Large intestine (tissue), 3 donors: ENCODE results near the gene UFSP2. TPM values are rescaled to one million over a fixed set of nuclear protein-coding genes. Genes with fewer than 3 reads are reported as not detected.
"Not testable (repeated sequence)": the region's sequence is repeated elsewhere in the genome, so short reads cannot be mapped to it uniquely, and the experiment has no call there.

Experiments used
- DNase-seq, 2 donors: peaks; one replicate each; pipeline versions ENCODE4 v3.0.0 to v3.0.0-alpha.2; 2013
- H3K27ac ChIP-seq: one replicate; pipeline ENCODE4 v1.5.1; 2013; ENCODE audit warnings: low read length
- H3K27me3 ChIP-seq: 2 replicates; pipeline ENCODE4 v1.6.1; 2013; ENCODE audit warnings: low read length; ENCODE audit not compliant: control insufficient read depth, insufficient read depth
- H3K36me3 ChIP-seq: 2 replicates; pipeline ENCODE4 v1.6.1; 2013; ENCODE audit warnings: low read length; ENCODE audit not compliant: control insufficient read depth, insufficient read depth
- H3K4me1 ChIP-seq: one replicate; pipeline ENCODE4 v1.6.1; 2013; ENCODE audit warnings: low read length; ENCODE audit not compliant: control insufficient read depth, insufficient read depth
- H3K4me3 ChIP-seq: one replicate; pipeline ENCODE4 v1.5.1; 2013; ENCODE audit warnings: low read length
- H3K9me3 ChIP-seq: one replicate; pipeline ENCODE4 v1.6.1; 2013; ENCODE audit warnings: mild to moderate bottlenecking, low read depth, low read length, moderate library complexity; ENCODE audit not compliant: control insufficient read depth
- WGBS: methylation state at CpG from one replicate; pipeline ENCODE4 v1.1.5; 2013; ENCODE audit warnings: low lambda C conversion rate; ENCODE audit not compliant: insufficient coverage; 5-methylcytosine and 5-hydroxymethylcytosine counted together
- polyA plus RNA-seq: library from polyadenylated mRNA; unstranded; fragments of 120-200 nt; gene quantifications from one replicate; pipeline ENCODE4 v1.2.1, GENCODE V29; 2013

UFSP2 gene
- polyA plus RNA-seq, 1 donor, result 30.0 TPM

DNA sequence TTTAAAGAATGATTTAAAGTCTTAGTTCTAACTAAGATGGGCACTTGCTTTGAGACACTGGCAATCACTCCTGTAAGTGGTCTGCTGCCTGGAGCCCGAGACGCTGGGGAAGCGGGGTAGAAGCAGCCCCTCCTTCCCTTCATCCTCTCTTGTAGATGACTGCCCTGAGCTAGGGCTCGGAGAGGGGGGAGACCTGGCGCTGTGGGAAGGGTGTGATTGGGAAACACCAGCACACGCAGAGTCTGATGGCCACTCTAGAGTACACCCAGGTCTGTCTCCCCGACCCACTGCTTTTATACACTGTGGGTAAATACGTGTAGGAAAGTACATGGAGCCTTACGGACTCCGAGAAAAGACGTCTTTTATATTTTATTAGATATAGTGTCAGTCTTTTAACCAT, 54.1 kb downstream of the UFSP2 start:
- no peak for DNase-seq
- Histone ChIP-seq H3K27ac (no peak overlapping the region), H3K9me3 (no peaks in the 10 kb centered on the region), H3K27me3 (no peaks in the 10 kb centered on the region), H3K36me3 (peaks cover 13% of the 10 kb centered on the region), H3K4me1 (no peaks in the 10 kb centered on the region), H3K4me3 (no peak overlapping the region)
- 80% methylated on average over 1 of the region's 11 CpGs for WGBS

GRCh38 chr4:185370268-185370949, 55.4 kb downstream of the UFSP2 start:
- Histone ChIP-seq H3K4me3 (no peak overlapping the region), H3K27me3 (no peaks in the 10 kb centered on the region), H3K27ac (no peak overlapping the region), H3K9me3 (no peaks in the 10 kb centered on the region), H3K36me3 (peaks cover 13% of the 10 kb centered on the region), H3K4me1 (no peaks in the 10 kb centered on the region)
- WGBS, result 100% methylated on average over 1 of the region's 11 CpGs
- DNase-seq, result no peak

DNA sequence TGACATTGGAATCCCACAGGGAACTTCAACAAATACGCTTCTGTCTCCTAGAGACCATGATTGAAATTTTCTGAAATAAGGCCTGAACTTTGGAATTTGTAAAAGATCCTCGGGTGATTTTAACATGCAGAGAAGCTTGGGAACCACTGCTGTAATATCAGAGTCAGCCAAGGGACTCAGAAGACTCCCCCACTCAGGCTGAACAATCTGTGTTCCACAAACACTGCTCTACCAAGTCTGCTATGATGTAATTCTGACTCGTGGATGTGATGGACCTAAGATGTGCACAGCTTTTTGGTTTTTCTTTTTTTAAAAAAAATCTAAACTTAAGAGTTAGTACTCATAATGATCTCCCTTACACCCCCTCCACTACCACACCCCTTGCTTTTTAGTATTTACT, 56.0 kb downstream of the UFSP2 start:
- no peak for DNase-seq
- Histone ChIP-seq H3K4me3 (no peak overlapping the region), H3K27me3 (no peaks in the 10 kb centered on the region), H3K9me3 (no peaks in the 10 kb centered on the region), H3K27ac (no peak overlapping the region), H3K4me1 (no peaks in the 10 kb centered on the region), H3K36me3 (peaks cover 13% of the 10 kb centered on the region)
- no CpG with 5 or more reads among the region's 3 CpGs for WGBS

DNA sequence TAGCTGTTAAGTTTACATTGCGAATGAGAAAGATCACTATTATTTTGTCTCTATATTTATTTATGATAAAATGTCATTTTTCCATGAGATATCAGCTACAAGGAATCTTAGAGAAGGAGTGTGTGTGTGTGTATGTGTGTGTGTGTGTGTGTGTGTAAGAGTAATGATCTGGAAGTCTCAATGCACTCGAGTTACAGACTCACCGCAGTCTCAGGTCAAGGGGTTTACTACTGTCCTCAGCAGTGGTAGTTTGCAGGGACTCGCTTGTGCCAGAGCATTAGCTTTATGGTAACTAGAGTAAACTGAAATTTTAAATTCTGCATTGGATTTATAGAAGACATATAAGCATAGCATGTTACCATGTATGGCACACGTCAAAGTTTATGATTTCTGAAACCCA, 60.9 kb downstream of the UFSP2 start:
- Histone ChIP-seq H3K36me3 (peaks cover 7% of the 10 kb centered on the region), H3K4me1 (no peaks in the 10 kb centered on the region), H3K4me3 (no peak overlapping the region), H3K27me3 (no peaks in the 10 kb centered on the region), H3K27ac (no peak overlapping the region), H3K9me3 (no peaks in the 10 kb centered on the region)
- WGBS, result no CpG with 5 or more reads among the region's 5 CpGs
- no peak for DNase-seq

DNA sequence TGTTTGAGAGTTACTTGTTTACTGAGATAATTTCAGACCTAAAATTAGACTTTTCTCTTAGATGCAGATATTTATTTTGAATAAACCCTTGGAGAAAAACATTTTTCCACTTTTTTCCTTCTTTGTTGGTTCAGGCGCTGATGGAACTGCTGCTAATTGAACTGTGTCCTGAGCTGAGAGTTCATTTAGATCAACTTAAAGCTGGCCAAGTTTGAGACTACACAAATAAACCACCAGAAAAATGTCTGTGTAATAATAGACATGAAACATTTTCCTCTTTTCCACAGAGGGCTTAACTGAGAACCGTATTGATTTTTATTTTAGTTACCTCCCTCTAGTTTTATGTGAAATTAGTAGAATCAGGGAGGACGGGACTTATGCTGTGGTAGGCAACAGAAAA, 62.5 kb downstream of the UFSP2 start:
- Histone ChIP-seq H3K27me3 (no peaks in the 10 kb centered on the region), H3K36me3 (peaks cover 9% of the 10 kb centered on the region), H3K4me1 (no peaks in the 10 kb centered on the region), H3K4me3 (no peak overlapping the region), H3K27ac (no peak overlapping the region), H3K9me3 (no peaks in the 10 kb centered on the region)
- WGBS, result no CpG with 5 or more reads among the region's 3 CpGs
- no peak for DNase-seq

GRCh38 chr4:185362570-185362969, 63.2 kb downstream of the UFSP2 start:
- WGBS, result no CpG with 5 or more reads among the region's 6 CpGs
- H3K4me1 ChIP-seq, DNase-seq, H3K4me3 ChIP-seq, H3K9me3 ChIP-seq, H3K27ac ChIP-seq, H3K27me3 ChIP-seq, H3K36me3 ChIP-seq: not testable (repeated sequence)

DNA sequence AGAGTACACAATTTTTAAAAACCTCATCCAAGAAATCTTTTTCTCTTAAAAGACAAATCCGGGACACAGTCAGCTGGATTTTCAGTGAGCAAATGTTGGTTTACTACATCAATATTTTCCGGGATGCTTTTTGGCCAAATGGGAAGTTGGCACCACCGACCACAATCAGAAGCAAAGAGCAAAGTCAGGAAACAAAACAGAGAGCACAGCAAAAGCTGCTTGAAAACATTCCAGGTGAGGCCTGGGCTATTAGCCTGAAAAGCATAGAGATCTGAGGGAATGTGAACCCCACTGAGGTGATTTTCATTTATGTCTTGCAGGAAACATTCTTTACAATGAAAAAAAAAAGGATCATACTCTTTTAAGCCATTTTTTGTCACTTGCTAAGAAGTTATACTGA, 63.9 kb downstream of the UFSP2 start:
- no peaks in the 10 kb centered on the region for H3K4me1 ChIP-seq
- H3K4me3 ChIP-seq, result no peak overlapping the region
- WGBS, result 100% methylated on average over 1 of the region's 3 CpGs
- no peak for DNase-seq
- no peaks in the 10 kb centered on the region for H3K27me3 ChIP-seq
- H3K36me3 ChIP-seq, result peaks cover 10% of the 10 kb centered on the region
- no peak overlapping the region for H3K27ac ChIP-seq
- H3K9me3 ChIP-seq, result no peaks in the 10 kb centered on the region

- no peak for DNase-seq
- H3K27me3 ChIP-seq, result no peaks in the 10 kb centered on the region
- 87% methylated on average over 3 of the region's 8 CpGs for whole genome bisulfite sequencing
- no peak overlapping the region for H3K27ac ChIP-seq
- peaks cover 10% of the 10 kb centered on the region for H3K36me3 ChIP-seq
- no peak overlapping the region for H3K4me3 ChIP-seq
- no peaks in the 10 kb centered on the region for H3K4me1 ChIP-seq
- no peaks in the 10 kb centered on the region for H3K9me3 ChIP-seq
Observed at GRCh38 chr4:185359767-185360446, 65.9 kb downstream of the UFSP2 start.

GRCh38 chr4:185358959-185359358, 66.8 kb downstream of the UFSP2 start:
- WGBS, result no CpG with 5 or more reads among the region's 4 CpGs
- Histone ChIP-seq H3K36me3 (peaks cover 15% of the 10 kb centered on the region), H3K4me3 (no peak overlapping the region), H3K9me3 (no peaks in the 10 kb centered on the region), H3K4me1 (no peaks in the 10 kb centered on the region), H3K27me3 (no peaks in the 10 kb centered on the region), H3K27ac (no peak overlapping the region)
- DNase-seq, result no peak

DNA sequence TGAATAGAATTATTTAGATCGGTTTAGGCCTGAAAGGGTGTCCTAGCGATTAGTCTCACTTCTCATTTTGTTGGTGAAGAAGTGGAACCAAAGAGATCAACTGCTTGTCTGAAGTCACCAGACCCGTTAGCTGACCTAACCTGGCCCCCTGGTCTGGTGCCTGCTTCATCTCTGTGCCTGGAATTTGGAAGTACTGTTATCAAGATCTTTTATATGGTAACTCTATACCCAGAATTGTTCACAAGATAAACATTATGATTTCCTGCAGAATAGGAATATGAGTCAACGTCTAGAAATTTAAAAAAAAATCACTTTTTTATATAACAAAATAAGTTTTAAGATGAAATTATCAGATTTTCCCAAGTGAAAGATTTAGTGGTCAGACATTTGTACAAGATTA, 67.2 kb downstream of the UFSP2 start:
- DNase-seq, result no peak
- no peaks in the 10 kb centered on the region for H3K27me3 ChIP-seq

More for the DNA sequence above, 67.2 kb downstream of the UFSP2 start:
- Histone ChIP-seq H3K4me1 (no peaks in the 10 kb centered on the region), H3K27ac (no peak overlapping the region), H3K36me3 (peaks cover 16% of the 10 kb centered on the region), H3K9me3 (no peaks in the 10 kb centered on the region), H3K4me3 (no peak overlapping the region)
- 94% methylated on average over 3 of the region's 4 CpGs for WGBS
